ENCODE measurements around the gene MAGEA1. TPM values are rescaled to one million over a fixed set of nuclear protein-coding genes. Genes with fewer than 3 reads are reported as not detected.
"Not testable (repeated sequence)": the region's sequence is repeated elsewhere in the genome, so short reads cannot be mapped to it uniquely, and the experiment has no call there.

MAGEA1 gene
- not detected for total RNA-seq

DNA sequence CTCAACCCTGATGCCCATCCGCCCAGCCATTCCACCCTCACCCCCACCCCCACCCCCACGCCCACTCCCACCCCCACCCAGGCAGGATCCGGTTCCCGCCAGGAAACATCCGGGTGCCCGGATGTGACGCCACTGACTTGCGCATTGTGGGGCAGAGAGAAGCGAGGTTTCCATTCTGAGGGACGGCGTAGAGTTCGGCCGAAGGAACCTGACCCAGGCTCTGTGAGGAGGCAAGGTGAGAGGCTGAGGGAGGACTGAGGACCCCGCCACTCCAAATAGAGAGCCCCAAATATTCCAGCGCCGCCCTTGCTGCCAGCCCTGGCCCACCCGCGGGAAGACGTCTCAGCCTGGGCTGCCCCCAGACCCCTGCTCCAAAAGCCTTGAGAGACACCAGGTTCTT, at the start of gene MAGEA1:
Gene MAGEA1 (plus strand): TSS at position 154 of the 400 bp plus-strand sequence. CDS start 3,106 bp downstream, outside the sequence.
- Histone ChIP-seq H3K36me3 (no peaks in the 10 kb centered on the region), H3K27ac (no peak within 1 kb of the TSS), H3K4me1 (no peaks in the 10 kb centered on the region), H3K9me3 (no peaks in the 10 kb centered on the region), H3K27me3 (no peaks in the 10 kb centered on the region), H3K4me3 (no peak within 1 kb of the TSS)
- TF ChIP-seq POLR2A (IDR thresholded peaks at IDR 0.05): no peak
- TF ChIP-seq, protein P1, sequence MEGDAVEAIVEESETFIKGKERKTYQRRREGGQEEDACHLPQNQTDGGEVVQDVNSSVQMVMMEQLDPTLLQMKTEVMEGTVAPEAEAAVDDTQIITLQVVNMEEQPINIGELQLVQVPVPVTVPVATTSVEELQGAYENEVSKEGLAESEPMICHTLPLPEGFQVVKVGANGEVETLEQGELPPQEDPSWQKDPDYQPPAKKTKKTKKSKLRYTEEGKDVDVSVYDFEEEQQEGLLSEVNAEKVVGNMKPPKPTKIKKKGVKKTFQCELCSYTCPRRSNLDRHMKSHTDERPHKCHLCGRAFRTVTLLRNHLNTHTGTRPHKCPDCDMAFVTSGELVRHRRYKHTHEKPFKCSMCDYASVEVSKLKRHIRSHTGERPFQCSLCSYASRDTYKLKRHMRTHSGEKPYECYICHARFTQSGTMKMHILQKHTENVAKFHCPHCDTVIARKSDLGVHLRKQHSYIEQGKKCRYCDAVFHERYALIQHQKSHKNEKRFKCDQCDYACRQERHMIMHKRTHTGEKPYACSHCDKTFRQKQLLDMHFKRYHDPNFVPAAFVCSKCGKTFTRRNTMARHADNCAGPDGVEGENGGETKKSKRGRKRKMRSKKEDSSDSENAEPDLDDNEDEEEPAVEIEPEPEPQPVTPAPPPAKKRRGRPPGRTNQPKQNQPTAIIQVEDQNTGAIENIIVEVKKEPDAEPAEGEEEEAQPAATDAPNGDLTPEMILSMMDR (IDR thresholded peaks at IDR 0.05): no peak
- intact Hi-C loops (cut with DNase I; ENCODE audit: low total_unique reads): no loop called here
- no peak for DNase-seq

- H3K4me1 ChIP-seq; DNase-seq; H3K9me3 ChIP-seq; H3K36me3 ChIP-seq; H3K4me3 ChIP-seq; intact Hi-C loops (cut with DNase I; ENCODE audit: low total_unique reads); H3K27me3 ChIP-seq; H3K27ac ChIP-seq: not testable (repeated sequence)
These were observed 46.2 kb upstream of the MAGEA1 start for GRCh38 chrX:153132924-153133323.

GRCh38 chrX:153139074-153139473, 40.0 kb upstream of the MAGEA1 start:
- H3K9me3 ChIP-seq; H3K4me1 ChIP-seq; H3K27ac ChIP-seq; DNase-seq; H3K4me3 ChIP-seq; H3K27me3 ChIP-seq; intact Hi-C loops (cut with DNase I; ENCODE audit: low total_unique reads); H3K36me3 ChIP-seq: not testable (repeated sequence)

GRCh38 chrX:153146288-153146687, 32.8 kb upstream of the MAGEA1 start:
- H3K4me1 ChIP-seq; H3K36me3 ChIP-seq; H3K27ac ChIP-seq; intact Hi-C loops (cut with DNase I; ENCODE audit: low total_unique reads); DNase-seq; H3K27me3 ChIP-seq; H3K4me3 ChIP-seq; H3K9me3 ChIP-seq: not testable (repeated sequence)

DNA sequence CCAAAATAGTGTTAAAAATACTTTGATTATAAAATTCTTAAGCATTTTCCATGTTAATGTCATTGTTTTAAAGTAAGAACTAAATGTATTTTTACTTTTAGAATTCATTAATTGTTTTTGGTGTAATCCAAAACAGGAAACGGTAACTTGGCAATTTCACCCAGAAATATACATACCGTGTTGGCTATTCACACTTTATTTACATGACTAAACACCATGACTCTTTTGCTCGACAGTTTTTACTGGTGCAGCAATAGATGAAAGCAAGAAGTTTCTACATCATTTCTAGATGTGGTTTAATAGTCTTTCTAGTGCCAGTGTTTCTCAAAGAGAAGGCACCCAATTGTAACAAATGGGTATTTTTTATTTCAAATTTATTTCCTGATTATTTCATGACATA, 25.6 kb upstream of the MAGEA1 start:
- intact Hi-C loops (cut with DNase I; ENCODE audit: low total_unique reads): no loop called here
- H3K9me3 ChIP-seq: no peaks in the 10 kb centered on the region
- TF ChIP-seq, protein P1 (IDR thresholded peaks at IDR 0.05): no peak
- no peak for TF ChIP-seq POLR2A (IDR thresholded peaks at IDR 0.05)
- no peak overlapping the region for H3K27ac ChIP-seq
- no peak for DNase-seq
- no peak overlapping the region for H3K4me3 ChIP-seq
- no peaks in the 10 kb centered on the region for H3K27me3 ChIP-seq
- no peaks in the 10 kb centered on the region for H3K4me1 ChIP-seq
- no peaks in the 10 kb centered on the region for H3K36me3 ChIP-seq

DNA sequence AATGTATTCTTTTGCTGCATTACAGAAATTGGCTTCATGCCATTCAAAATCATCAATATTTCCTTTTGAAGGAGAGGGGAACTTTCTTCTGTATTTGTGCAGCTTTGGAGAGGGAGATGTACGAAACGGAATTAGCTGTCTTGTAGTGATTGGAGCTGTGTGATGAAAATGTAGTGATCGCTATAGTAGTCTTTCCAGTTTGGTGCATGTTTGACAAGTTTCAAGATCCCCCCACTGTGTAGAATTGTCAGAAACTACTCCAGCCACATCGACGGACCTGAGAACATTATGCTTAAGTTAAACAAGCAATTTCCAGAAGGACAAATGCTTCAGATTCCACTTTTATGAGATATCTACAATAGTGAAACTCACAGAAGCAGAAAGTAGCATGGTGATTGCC, 21.6 kb upstream of the MAGEA1 start:
- TF ChIP-seq POLR2A (IDR thresholded peaks at IDR 0.05): no peak
- TF ChIP-seq, protein P1 (IDR thresholded peaks at IDR 0.05): no peak
- Histone ChIP-seq H3K27me3 (no peaks in the 10 kb centered on the region), H3K9me3 (no peaks in the 10 kb centered on the region), H3K4me3 (no peak overlapping the region), H3K27ac (no peak overlapping the region), H3K36me3 (no peaks in the 10 kb centered on the region), H3K4me1 (no peaks in the 10 kb centered on the region)
- DNase-seq: no peak
- intact Hi-C loops (cut with DNase I; ENCODE audit: low total_unique reads): no loop called here

- Histone ChIP-seq H3K4me1 (no peaks in the 10 kb centered on the region), H3K9me3 (no peaks in the 10 kb centered on the region), H3K4me3 (no peak overlapping the region), H3K27ac (no peak overlapping the region), H3K27me3 (no peaks in the 10 kb centered on the region), H3K36me3 (no peaks in the 10 kb centered on the region)
- no peak for DNase-seq
- intact Hi-C loops (cut with DNase I; ENCODE audit: low total_unique reads): no loop called here
- TF ChIP-seq POLR2A (IDR thresholded peaks at IDR 0.05): no peak
- TF ChIP-seq, protein P1 (IDR thresholded peaks at IDR 0.05): no peak
These were observed 20.8 kb upstream of the MAGEA1 start for GRCh38 chrX:153158319-153158718.
